ENCODE results near the gene SLCO2A1. TPM values are rescaled to one million over a fixed set of nuclear protein-coding genes. Genes with fewer than 3 reads are reported as not detected.

The SLCO2A1 gene
- total and polyA plus RNA-seq, 2 donors from 2014 or later, result 27.2 to 169 TPM

- FAIRE-seq (no peak), DNase-seq (peak in 2 of 5 donors; percentile 34 to 69)
- no peak overlapping the region for H3K4me3 ChIP-seq (ENCODE audit: low read length in 3 of 3)
- TF ChIP-seq CTCF (IDR thresholded peaks at IDR 0.05; ENCODE audit: borderline replicate concordance, extremely low read depth, insufficient read depth), result no peak
- no peaks in the 10 kb centered on the region for H3K9me3 ChIP-seq (ENCODE audit: control insufficient read depth in 2 of 3, insufficient read depth in 1 of 3, low read length in 3 of 3)
- intact Hi-C loops (cut with DNase I), result no loop called here
- no peak overlapping the region for H3K27ac ChIP-seq (ENCODE audit: low read depth in 2 of 2, low read length in 2 of 2)
- no peaks in the 10 kb centered on the region for H3K27me3 ChIP-seq (ENCODE audit: control insufficient read depth, insufficient read depth, low read length)
- peaks cover 0 to 3% (median 0%) of the 10 kb centered on the region in 3 donors for H3K4me1 ChIP-seq (ENCODE audit: control insufficient read depth in 2 of 3, insufficient read depth in 2 of 3, low read depth in 1 of 3, low read length in 3 of 3)
- no peak overlapping the region for H3K9ac ChIP-seq (ENCODE audit: low read length in 3 of 3)
- no peaks in the 10 kb centered on the region for H3K36me3 ChIP-seq (ENCODE audit: control insufficient read depth in 2 of 3, insufficient read depth in 3 of 3, low read length in 3 of 3)
Measured at GRCh38 chr3:134002306-134002705, 27.4 kb downstream of the SLCO2A1 start.

- no peak overlapping the region for H3K4me3 ChIP-seq (ENCODE audit: low read length in 3 of 3)
- H3K27ac ChIP-seq (ENCODE audit: low read depth in 2 of 2, low read length in 2 of 2), result no peak overlapping the region
- H3K27me3 ChIP-seq (ENCODE audit: control insufficient read depth, insufficient read depth, low read length), result no peaks in the 10 kb centered on the region
- H3K9me3 ChIP-seq (ENCODE audit: control insufficient read depth in 2 of 3, insufficient read depth in 1 of 3, low read length in 3 of 3), result no peaks in the 10 kb centered on the region
- no peak for FAIRE-seq
- no peak for TF ChIP-seq CTCF (IDR thresholded peaks at IDR 0.05; ENCODE audit: borderline replicate concordance, extremely low read depth, insufficient read depth)
- no peak for DNase-seq
- H3K4me1 ChIP-seq (ENCODE audit: control insufficient read depth in 2 of 3, insufficient read depth in 2 of 3, low read depth in 1 of 3, low read length in 3 of 3), result peaks cover 0 to 3% (median 0%) of the 10 kb centered on the region in 3 donors
- no peak overlapping the region for H3K9ac ChIP-seq (ENCODE audit: low read length in 3 of 3)
- H3K36me3 ChIP-seq (ENCODE audit: control insufficient read depth in 2 of 3, insufficient read depth in 3 of 3, low read length in 3 of 3), result no peaks in the 10 kb centered on the region
- intact Hi-C loops (cut with DNase I), result no loop called here
Measured at GRCh38 chr3:134001251-134001650, 28.5 kb downstream of the SLCO2A1 start.

GRCh38 chr3:133999891-134000685 lies 29.6 kb downstream of the SLCO2A1 start:
- no peaks in the 10 kb centered on the region for H3K27me3 ChIP-seq (ENCODE audit: control insufficient read depth, insufficient read depth, low read length)
- no peak overlapping the region for H3K9ac ChIP-seq (ENCODE audit: low read length in 3 of 3)
- H3K4me1 ChIP-seq (ENCODE audit: control insufficient read depth in 2 of 3, insufficient read depth in 2 of 3, low read depth in 1 of 3, low read length in 3 of 3), result peaks cover 0 to 3% (median 0%) of the 10 kb centered on the region in 3 donors
- no peaks in the 10 kb centered on the region for H3K9me3 ChIP-seq (ENCODE audit: control insufficient read depth in 2 of 3, insufficient read depth in 1 of 3, low read length in 3 of 3)
- FAIRE-seq, result no peak
- intact Hi-C loops (cut with DNase I), result no loop called here
- no peak overlapping the region for H3K27ac ChIP-seq (ENCODE audit: low read depth in 2 of 2, low read length in 2 of 2)
- DNase-seq, result no peak
- no peaks in the 10 kb centered on the region for H3K36me3 ChIP-seq (ENCODE audit: control insufficient read depth in 2 of 3, insufficient read depth in 3 of 3, low read length in 3 of 3)
- TF ChIP-seq CTCF (IDR thresholded peaks at IDR 0.05; ENCODE audit: borderline replicate concordance, extremely low read depth, insufficient read depth), result no peak
- H3K4me3 ChIP-seq (ENCODE audit: low read length in 3 of 3), result no peak overlapping the region
